HCT116 (cell line): ENCODE results near the gene CTNNA2. TPM values are rescaled to one million over a fixed set of nuclear protein-coding genes. Genes with fewer than 3 reads are reported as not detected.

Source experiments
- ATAC-seq: fragments of 200-7000 bp; cut with Tn5 transposase; 2 replicates; pipeline ENCODE4 v1.9.1; 2020; ENCODE audit warnings: mild to moderate bottlenecking, moderate library complexity
- BruUV-seq: library from RNA; stranded (reverse); fragments of 400-500 nt; replicated peaks from 2 replicates; lab custom pipeline; 2021; lab: Mats Ljungman, UMichigan
- CTCF ChIA-PET: fragments of 300-600 bp; sonication (Branson Sonifier 250); formaldehyde crosslinking; loops from one replicate; lab custom pipeline; 2021; ENCODE audit warnings: antibody characterized with exemption; lab: Charles Lee
- POLR2A ChIA-PET: fragments of 300-600, 350-600 bp; sonication (Branson Sonifier 250); formaldehyde crosslinking; loops from one replicate; lab custom pipeline; 2021; ENCODE audit warnings: antibody characterized with exemption; lab: Charles Lee
- RAD21 ChIA-PET, 2 experiments: fragments of 300-600 bp; sonication (Branson Sonifier 250); formaldehyde crosslinking; loops; one replicate each; lab custom pipeline; 2023; ENCODE audit warnings: low total read pairs in 2 of 2; ENCODE audit not compliant: uncharacterized antibody in 2 of 2, unreplicated experiment in 2 of 2, low non-redundant PET in 1 of 2; lab: Charles Lee
- DNase-seq: peaks from one replicate; pipeline ENCODE4 v3.0.0-alpha.2; 2010; ENCODE audit warnings: low read depth, low spot score
- H2AFZ ChIP-seq: fragments of 200-600 bp; shearing (Covaris generic), sonication (generic); 2 replicates; pipeline ENCODE4 v1.6.1; 2017; ENCODE audit warnings: low read depth, mixed run types, mixed read lengths, antibody characterized with exemption, low read length; ENCODE audit not compliant: poor library complexity, severe bottlenecking
- H3K27ac ChIP-seq: 2 replicates; pipeline ENCODE4 v1.5.1; 2012; ENCODE audit warnings: low read depth, low read length
- H3K27me3 ChIP-seq: fragments of 200-600 bp; sonication (generic); 2 replicates; pipeline ENCODE4 v1.6.1; 2016; ENCODE audit warnings: mixed run types, low read length, mixed read lengths; ENCODE audit not compliant: insufficient read depth
- H3K36me3 ChIP-seq, 2 experiments: fragments of 200-500 bp in 1 of 2; fragments of 200-600 bp in 1 of 2; sonication (Bioruptor generic) in 1 of 2; sonication (generic) in 1 of 2; 2 replicates each; pipeline versions ENCODE4 v1.5.1 to v1.6.1; 2014 to 2016; ENCODE audit warnings: low read length in 2 of 2, inconsistent platforms in 1 of 2, mixed read lengths in 1 of 2, mixed run types in 1 of 2; ENCODE audit not compliant: insufficient read depth in 2 of 2, control insufficient read depth in 1 of 2
- H3K4me1 ChIP-seq, 2 experiments: fragments of 200-600 bp in 1 of 2; sonication (generic) in 1 of 2; 2 replicates each; pipeline versions ENCODE4 v1.5.1 to v1.6.1; 2012 to 2017; ENCODE audit warnings: low read length in 2 of 2, inconsistent platforms in 1 of 2, mild to moderate bottlenecking in 1 of 2, mixed read lengths in 1 of 2, mixed run types in 1 of 2, moderate library complexity in 1 of 2; ENCODE audit not compliant: insufficient read depth in 2 of 2, control insufficient read depth in 1 of 2
- H3K4me2 ChIP-seq: fragments of 200-600 bp; sonication (generic); 2 replicates; pipeline ENCODE4 v1.6.1; 2017; ENCODE audit warnings: mixed run types, low read length, mixed read lengths
- H3K4me3 ChIP-seq, 2 experiments: fragments of 200-600 bp in 1 of 2; sonication (generic) in 1 of 2; replicated peaks in 1 of 2; 2 replicates each; pipeline ENCODE4 v1.5.1; 2011 to 2016; ENCODE audit warnings: low read length in 2 of 2, control low read depth in 1 of 2, low read depth in 1 of 2, mild to moderate bottlenecking in 1 of 2, mixed read lengths in 1 of 2, mixed run types in 1 of 2
- H3K79me2 ChIP-seq: fragments of 200-600 bp; sonication (generic); 2 replicates; pipeline ENCODE4 v1.6.1; 2017; ENCODE audit warnings: mild to moderate bottlenecking, mixed run types, low read length, moderate library complexity, mixed read lengths; ENCODE audit not compliant: insufficient read depth
- H3K9ac ChIP-seq: fragments of 200-600 bp; sonication (generic); 2 replicates; pipeline ENCODE4 v1.6.1; 2016; ENCODE audit warnings: low read length, mixed read lengths
- H3K9me2 ChIP-seq: fragments of 200-600 bp; sonication (generic), shearing (Covaris generic); 2 replicates; pipeline ENCODE4 v1.6.1; 2017; ENCODE audit warnings: mixed run types, mild to moderate bottlenecking, moderate library complexity; ENCODE audit not compliant: insufficient read depth
- H3K9me3 ChIP-seq, 2 experiments: fragments of 200-500 bp in 1 of 2; fragments of 200-600 bp in 1 of 2; sonication (Bioruptor generic) in 1 of 2; sonication (generic) in 1 of 2; 2 replicates each; pipeline ENCODE4 v1.6.1; 2014 to 2017; ENCODE audit warnings: low read length in 2 of 2, mixed read lengths in 2 of 2, inconsistent platforms in 1 of 2, low read depth in 1 of 2, mild to moderate bottlenecking in 1 of 2, mixed run types in 1 of 2, moderate library complexity in 1 of 2; ENCODE audit not compliant: control insufficient read depth in 1 of 2, insufficient read depth in 1 of 2
- H4K20me1 ChIP-seq: fragments of 200-600 bp; sonication (generic), shearing (Covaris generic); 2 replicates; pipeline ENCODE4 v1.6.1; 2017; ENCODE audit warnings: mixed run types, mild to moderate bottlenecking, moderate library complexity; ENCODE audit not compliant: insufficient read depth
- ELF1 ChIP-seq: IDR thresholded peaks from 2 replicates; pipeline ENCODE4 v1.6.1; 2012; ENCODE audit warnings: low read depth, borderline replicate concordance
- EZH2 ChIP-seq: fragments of 200-600 bp; sonication (generic); IDR thresholded peaks from 2 replicates; pipeline ENCODE4 v1.6.1; 2017; ENCODE audit warnings: antibody characterized with exemption, mixed run types
- FOSL1 ChIP-seq: IDR thresholded peaks from 2 replicates; pipeline ENCODE4 v1.6.1; 2012; ENCODE audit warnings: low read depth
- MAX ChIP-seq: IDR thresholded peaks from 2 replicates; pipeline ENCODE4 v1.6.1; 2012
- SIN3A ChIP-seq: IDR thresholded peaks from 2 replicates; pipeline ENCODE4 v1.6.1; 2012; ENCODE audit warnings: low read depth
- TCF7L2 ChIP-seq: IDR thresholded peaks from 2 replicates; pipeline ENCODE4 v1.7.0; 2011; ENCODE audit warnings: borderline replicate concordance, inconsistent platforms; ENCODE audit not compliant: insufficient read depth, insufficient read length; ENCODE audit errors: extremely low read depth
- ZBTB33 ChIP-seq: IDR thresholded peaks from 2 replicates; pipeline ENCODE4 v1.6.1; 2011; ENCODE audit warnings: mild to moderate bottlenecking, low read length, moderate library complexity; ENCODE audit not compliant: insufficient replicate concordance; ENCODE audit errors: extremely low read depth
- ZFX ChIP-seq: fragments of 450-650 bp; IDR thresholded peaks from 2 replicates; pipeline ENCODE4 v1.6.1; 2017
- intact Hi-C: fragments of 100-400 bp; cut with micrococcal nuclease; formaldehyde crosslinking; loops from 2 replicates; pipeline ENCODE4 v1.10.0; 2022
- total RNA-seq: library from RNA; stranded (reverse); gene quantifications from one replicate; pipeline ENCODE4 v1.2.1, GENCODE V29; 2021; ENCODE audit not compliant: unreplicated experiment

Gene CTNNA2
- total RNA-seq, 1 experiment from 2014 or later: not detected

GRCh38 chr2:79822136-79822535, 309.3 kb downstream of the CTNNA2 start (continued):
- TF ChIP-seq ZBTB33 (no peak), ELF1 (no peak)

- ChIA-PET CTCF (no interaction called here), RAD21 (no interaction called here), POLR2A (no interaction called here)
- Histone ChIP-seq H4K20me1 (no peaks in the 10 kb centered on the region; the same call in 1 of the 2 replicates), H3K4me2 (no peak overlapping the region), H2AFZ (no peak overlapping the region), H3K4me1 (no peaks in the 10 kb centered on the region), H3K9ac (no peak overlapping the region), H3K9me2 (no peaks in the 10 kb centered on the region), H3K36me3 (no peaks in the 10 kb centered on the region), H3K27ac (no peak overlapping the region), H3K79me2 (no peaks in the 10 kb centered on the region), H3K9me3 (peaks cover 22 to 28% of the 10 kb centered on the region in 2 experiments; a peak in 3 of 4 replicates), H3K27me3 (no peaks in the 10 kb centered on the region), H3K4me3 (no peak overlapping the region)
- DNase-seq (no peak), ATAC-seq (no peak)
- no TSS peak for BruUV-seq
- intact Hi-C loops: no loop called here
- no peak for TF ChIP-seq ZBTB33
- TF ChIP-seq MAX: no peak
- TF ChIP-seq ELF1: no peak
- no peak for TF ChIP-seq ZFX
- TF ChIP-seq EZH2: no peak
- no peak for TF ChIP-seq SIN3A
- no peak for TF ChIP-seq TCF7L2
- no peak for TF ChIP-seq FOSL1
These were observed 311.4 kb downstream of the CTNNA2 start for GRCh38 chr2:79824086-79824786.
